Hematopoietic multipotent progenitor cell treated with erythropoietin and hydrocortisone succinate and interleukin-3 and kit ligand, for 15 days (in vitro differentiated cells): Measurements from ENCODE around the gene FBN2.

Source experiments
- DNase-seq: peaks from one replicate; pipeline ENCODE4 v3.0.0-alpha.2; 2015; ENCODE audit warnings: low spot score

The FBN2 gene

GRCh38 chr5:128305341-128305740 lies 232.7 kb downstream of the FBN2 start:
- no peak for DNase-seq

- no peak for DNase-seq
Observed at GRCh38 chr5:128304791-128305190, 233.3 kb downstream of the FBN2 start.

- no peak for DNase-seq
Observed at GRCh38 chr5:128304088-128304487, 234.0 kb downstream of the FBN2 start.

- DNase-seq = no peak
Observed at GRCh38 chr5:128303593-128303992, 234.5 kb downstream of the FBN2 start.

GRCh38 chr5:128300181-128300580 lies 237.9 kb downstream of the FBN2 start:
- no peak for DNase-seq

GRCh38 chr5:128290152-128290858 lies 247.7 kb downstream of the FBN2 start:
- no peak for DNase-seq

- no peak for DNase-seq
Observed at GRCh38 chr5:128287740-128288139, 250.3 kb downstream of the FBN2 start.

GRCh38 chr5:128284236-128284635 lies 253.8 kb downstream of the FBN2 start:
- no peak for DNase-seq

- no peak for DNase-seq
Observed at GRCh38 chr5:128279345-128279744, 258.7 kb downstream of the FBN2 start.

GRCh38 chr5:128276537-128277216 lies 261.4 kb downstream of the FBN2 start:
- no peak for DNase-seq

GRCh38 chr5:128274441-128274840 lies 263.6 kb downstream of the FBN2 start:
- DNase-seq = no peak

GRCh38 chr5:128273736-128274135 lies 264.3 kb downstream of the FBN2 start:
- DNase-seq = no peak

- no peak for DNase-seq
Observed at GRCh38 chr5:128271859-128272464, 266.1 kb downstream of the FBN2 start.

GRCh38 chr5:128271071-128271470 lies 267.0 kb downstream of the FBN2 start:
- no peak for DNase-seq

- DNase-seq = no peak
Observed at GRCh38 chr5:128264564-128265360, 273.3 kb downstream of the FBN2 start.

- no peak for DNase-seq
Observed at GRCh38 chr5:128263357-128263756, 274.7 kb downstream of the FBN2 start.

- no peak for DNase-seq
Observed at GRCh38 chr5:128262911-128263310, 275.1 kb downstream of the FBN2 start.

- DNase-seq = no peak
Observed at GRCh38 chr5:128259607-128260021, 278.4 kb downstream of the FBN2 start.

GRCh38 chr5:128258372-128258771 lies 279.7 kb downstream of the FBN2 start:
- DNase-seq = no peak

- DNase-seq = no peak
Observed at GRCh38 chr5:128257076-128257475, 281.0 kb downstream of the FBN2 start.

- no peak for DNase-seq
Observed at GRCh38 chr5:128254789-128255188, 283.3 kb downstream of the FBN2 start.

GRCh38 chr5:128253880-128254279 lies 284.2 kb downstream of the FBN2 start:
- no peak for DNase-seq

GRCh38 chr5:128253161-128253560 lies 284.9 kb downstream of the FBN2 start:
- DNase-seq = no peak
